IPS-11a (cell line): ENCODE measurements around the gene KCNMA1.

Experiments used
- H3K4me3 ChIP-seq: one replicate; pipeline ENCODE4 v1.5.1; 2013; ENCODE audit warnings: low read depth, low read length, control low read depth

Gene KCNMA1

GRCh38 chr10:77315496-77316129 lies 322.0 kb downstream of the KCNMA1 start:
- H3K4me3 ChIP-seq, result no peak overlapping the region

DNA sequence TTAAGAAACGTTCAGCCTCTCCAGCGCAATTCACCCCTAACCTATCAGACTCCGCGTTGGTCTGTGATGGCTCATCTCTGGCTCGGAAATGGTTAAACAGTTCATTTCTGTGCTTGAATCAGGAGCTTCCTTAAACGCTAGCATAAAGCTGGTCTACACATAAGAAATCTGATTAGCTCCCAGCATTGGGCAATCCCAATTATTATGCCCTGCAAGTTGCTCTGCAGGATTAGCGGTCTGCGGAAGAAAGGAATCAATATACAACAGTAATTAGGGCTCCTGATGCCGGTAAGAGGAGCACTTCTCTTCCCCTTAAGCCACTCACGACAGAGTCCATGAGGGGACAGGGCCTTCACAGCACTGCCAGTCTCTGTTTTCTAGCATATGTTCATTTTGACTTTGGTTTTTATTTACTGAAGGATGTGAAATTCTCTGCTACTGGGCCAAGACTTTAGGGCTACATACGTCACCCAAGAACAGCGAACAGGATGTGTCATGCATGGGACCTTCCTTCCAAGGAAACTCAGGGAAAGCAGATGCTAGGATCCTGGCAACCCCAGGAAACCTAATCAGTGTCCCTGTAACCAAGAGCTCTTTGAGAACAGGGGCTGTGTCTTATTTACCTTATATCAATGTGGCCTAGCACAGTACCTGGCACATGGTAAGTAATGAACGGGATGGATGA lies 324.4 kb downstream of the KCNMA1 start:
- H3K4me3 ChIP-seq, result no peak overlapping the region

DNA sequence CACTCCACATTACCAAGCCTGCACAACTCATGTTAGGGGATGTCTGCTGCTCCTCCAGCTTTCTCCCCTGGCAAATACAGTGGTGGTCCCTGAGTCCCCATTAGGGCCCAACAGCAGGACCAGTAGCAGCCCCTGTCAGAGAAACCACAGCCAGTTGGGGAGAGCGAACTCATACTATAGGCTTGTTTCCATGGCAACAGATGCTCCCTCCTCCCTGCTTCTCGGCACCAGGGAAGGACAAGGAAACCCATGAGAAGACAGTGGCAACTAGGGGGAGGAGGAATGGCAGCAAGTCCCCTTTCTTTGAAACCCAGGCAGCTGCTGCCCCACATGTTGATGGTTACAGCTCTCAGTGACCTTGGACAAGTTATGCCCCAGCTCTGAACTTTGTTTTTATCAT lies 326.4 kb downstream of the KCNMA1 start:
- H3K4me3 ChIP-seq, result no peak overlapping the region

- no peak overlapping the region for H3K4me3 ChIP-seq
Observed at GRCh38 chr10:77310288-77310840, 327.2 kb downstream of the KCNMA1 start.

DNA sequence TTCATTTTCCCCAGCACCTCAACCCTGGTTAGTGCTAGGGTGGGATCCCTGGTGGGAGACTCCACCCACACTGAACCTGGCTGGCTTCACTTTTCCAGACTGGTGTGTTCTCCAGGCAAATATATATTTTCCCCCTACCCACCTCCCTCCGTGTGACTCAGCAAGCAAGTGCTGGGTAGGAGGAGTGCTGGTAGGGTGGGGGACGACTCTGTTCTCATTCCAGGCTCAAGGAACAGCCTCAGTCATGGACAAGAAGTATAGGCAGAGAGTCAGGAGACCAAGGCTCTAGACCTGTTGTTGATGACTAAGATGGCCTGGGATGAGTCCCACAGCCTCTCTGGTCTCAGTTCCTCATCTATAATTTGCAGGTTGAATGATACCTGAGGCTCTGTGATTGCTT lies 328.1 kb downstream of the KCNMA1 start:
- H3K4me3 ChIP-seq, result no peak overlapping the region

GRCh38 chr10:77309092-77309491 lies 328.5 kb downstream of the KCNMA1 start:
- no peak overlapping the region for H3K4me3 ChIP-seq

DNA sequence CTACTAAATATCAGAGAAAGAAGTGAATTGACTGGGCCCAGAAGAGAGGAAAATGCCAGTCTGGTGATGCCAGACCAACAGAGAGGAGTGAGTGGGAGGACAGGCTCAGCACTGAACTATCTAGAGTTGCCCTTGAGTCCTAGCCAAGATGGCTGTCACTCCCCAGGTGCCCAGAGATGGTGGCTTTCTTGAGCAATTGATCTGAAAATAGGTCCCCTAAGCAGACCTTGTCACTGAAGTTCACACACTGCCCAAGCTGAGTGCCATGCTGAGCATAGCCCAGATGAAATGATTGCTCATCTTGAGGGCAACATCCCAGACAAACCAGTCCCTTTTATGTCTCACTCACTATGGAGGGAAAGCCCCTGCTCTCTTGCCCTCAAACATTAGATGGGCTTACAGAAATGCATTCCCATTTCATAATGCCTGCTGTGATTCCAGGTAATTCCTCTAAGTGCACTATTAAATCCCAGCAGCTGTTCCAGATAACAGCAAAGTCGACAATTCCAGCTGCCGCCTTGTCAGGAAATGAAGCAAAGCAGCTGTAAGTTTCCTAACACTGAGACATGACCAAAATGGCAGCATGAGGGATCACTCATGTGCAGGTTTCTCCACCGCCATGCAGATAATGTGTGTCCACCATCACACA lies 329.4 kb downstream of the KCNMA1 start:
- H3K4me3 ChIP-seq, result no peak overlapping the region

GRCh38 chr10:77306666-77307065 lies 330.9 kb downstream of the KCNMA1 start:
- no peak overlapping the region for H3K4me3 ChIP-seq

GRCh38 chr10:77305650-77306632 lies 331.7 kb downstream of the KCNMA1 start:
- no peak overlapping the region for H3K4me3 ChIP-seq

- no peak overlapping the region for H3K4me3 ChIP-seq
Observed at GRCh38 chr10:77304192-77304591, 333.4 kb downstream of the KCNMA1 start.

DNA sequence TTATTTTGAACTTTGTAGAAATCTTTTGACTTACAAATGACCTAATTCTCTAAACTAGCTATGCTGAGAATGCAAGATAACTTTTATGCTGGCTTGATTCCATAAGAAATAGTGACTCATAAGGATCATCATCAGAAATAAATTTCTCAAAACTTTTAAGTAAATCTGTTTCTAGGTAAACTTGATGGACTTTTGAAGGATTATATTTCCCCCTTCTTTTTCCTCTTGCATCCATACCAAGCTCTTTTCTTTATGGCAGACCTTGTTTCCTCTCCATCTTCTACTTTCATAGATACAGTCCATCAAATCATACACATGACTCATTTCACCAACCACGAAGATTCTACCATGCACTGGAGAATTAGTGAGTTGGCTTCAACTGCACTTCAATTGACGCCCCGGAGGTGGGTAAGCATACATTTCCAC lies 336.3 kb downstream of the KCNMA1 start:
- no peak overlapping the region for H3K4me3 ChIP-seq

GRCh38 chr10:77300682-77301302 lies 336.8 kb downstream of the KCNMA1 start:
- no peak overlapping the region for H3K4me3 ChIP-seq

- no peak overlapping the region for H3K4me3 ChIP-seq
Observed at GRCh38 chr10:77299320-77299719, 338.3 kb downstream of the KCNMA1 start.

DNA sequence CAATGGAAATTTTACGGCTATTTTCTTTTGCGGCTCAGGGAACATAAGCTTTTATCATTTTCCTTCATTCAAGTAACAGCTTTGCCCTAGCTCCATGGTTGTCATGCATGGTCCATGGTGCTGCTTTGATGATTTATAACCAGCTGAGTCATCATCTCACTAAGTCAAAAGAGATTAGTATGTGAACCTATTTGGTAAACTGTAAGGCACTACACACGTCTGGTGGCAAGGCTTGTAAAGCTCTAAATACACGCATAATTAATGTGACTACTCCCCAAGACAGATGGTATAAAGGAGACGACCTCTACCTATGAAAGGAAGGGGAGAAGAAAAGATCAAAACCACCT lies 340.2 kb downstream of the KCNMA1 start:
- H3K4me3 ChIP-seq, result no peak overlapping the region

GRCh38 chr10:77296534-77297392 lies 340.8 kb downstream of the KCNMA1 start:
- H3K4me3 ChIP-seq, result no peak overlapping the region

DNA sequence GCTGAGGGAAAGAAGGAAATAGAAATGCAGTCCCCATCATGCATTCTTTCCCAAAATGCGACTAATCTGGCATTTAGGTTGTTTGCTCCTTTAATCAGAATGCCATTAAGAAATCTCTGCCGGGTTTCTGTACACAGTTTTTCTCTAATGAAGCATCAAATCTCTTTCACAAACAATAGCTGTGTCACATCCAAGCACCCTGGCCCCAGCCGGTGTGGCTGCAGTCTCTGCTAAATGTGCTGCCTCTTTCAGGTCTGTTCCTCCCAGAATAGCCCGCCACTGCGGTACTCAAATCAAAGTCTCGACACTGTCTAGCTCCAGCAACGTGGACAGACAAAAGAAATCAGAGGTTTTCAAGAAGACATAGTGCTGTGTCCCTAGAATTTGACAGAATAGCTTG lies 343.8 kb downstream of the KCNMA1 start:
- H3K4me3 ChIP-seq, result no peak overlapping the region

GRCh38 chr10:77293347-77293746 lies 344.3 kb downstream of the KCNMA1 start:
- no peak overlapping the region for H3K4me3 ChIP-seq

DNA sequence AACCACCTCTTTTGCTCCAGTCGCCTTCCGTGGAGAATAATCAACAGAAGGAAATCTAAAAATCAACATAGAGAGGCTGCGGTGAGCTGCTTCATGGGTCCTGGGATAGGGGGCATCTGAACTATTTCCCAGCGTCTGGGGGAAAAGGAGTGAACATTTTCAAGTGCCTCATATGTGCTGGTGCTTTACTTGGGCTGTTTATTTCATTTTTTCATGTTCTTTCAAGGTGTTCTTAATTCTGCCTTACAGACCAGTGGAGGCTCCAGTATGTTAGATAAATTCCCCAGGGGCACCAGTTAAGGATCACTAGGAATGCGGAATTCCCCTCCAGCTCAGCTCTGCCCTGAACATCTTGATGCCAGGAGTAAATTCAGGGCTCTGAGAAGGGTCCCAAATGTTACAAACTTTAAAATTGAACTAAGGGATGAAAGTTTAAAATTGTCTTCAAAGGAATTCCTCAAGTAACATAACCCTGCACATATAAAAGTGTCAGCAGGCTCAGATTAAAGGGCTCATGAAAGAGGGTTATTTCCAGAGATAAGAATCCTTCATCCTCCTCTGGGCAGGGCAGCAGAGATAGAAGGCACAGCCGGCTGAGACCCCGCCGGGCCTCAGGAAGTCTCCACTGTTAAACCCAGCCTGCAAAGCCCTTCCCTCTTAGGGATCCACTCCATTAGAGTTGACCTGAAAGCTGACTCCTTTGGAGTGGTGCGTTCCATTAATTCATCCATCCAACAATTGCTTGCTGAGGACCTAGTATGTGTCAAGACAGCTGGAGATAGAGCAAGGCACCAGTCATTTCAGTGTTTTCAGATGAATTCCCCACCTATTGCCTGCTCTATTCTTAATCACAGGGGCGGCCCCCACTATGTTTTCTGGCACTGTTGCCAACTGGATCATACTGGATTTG lies 345.8 kb downstream of the KCNMA1 start:
- H3K4me3 ChIP-seq, result no peak overlapping the region
